ENCODE results near the gene SESN3.

GRCh38 chr11:95152876-95153856 is 77.8 kb downstream of the SESN3 start:
- no peak for TF ChIP-seq CTCF (IDR thresholded peaks at IDR 0.05)
- no peak for TF ChIP-seq POLR2A (IDR thresholded peaks at IDR 0.05)
- no peak for TF ChIP-seq POLR2AphosphoS5 (IDR thresholded peaks at IDR 0.05)
- TF ChIP-seq EP300 (IDR thresholded peaks at IDR 0.05): no peak
